Left forelimb (tissue), 1 donor: ENCODE data around the gene CNTFR.

ENCODE experiments used
- DNase-seq: peaks from one replicate; pipeline ENCODE4 v3.0.0-alpha.2; 2018; ENCODE audit warnings: low spot score

The CNTFR gene

GRCh38 chr9:34522971-34523797 lies 66.3 kb downstream of the CNTFR start, which contains the start of gene ENHO:
TSS of gene ENHO (minus strand) at chr9:34522990. CDS start at chr9:34521695, 1,295 bp downstream.
- peak; percentile 94 for DNase-seq

DNA sequence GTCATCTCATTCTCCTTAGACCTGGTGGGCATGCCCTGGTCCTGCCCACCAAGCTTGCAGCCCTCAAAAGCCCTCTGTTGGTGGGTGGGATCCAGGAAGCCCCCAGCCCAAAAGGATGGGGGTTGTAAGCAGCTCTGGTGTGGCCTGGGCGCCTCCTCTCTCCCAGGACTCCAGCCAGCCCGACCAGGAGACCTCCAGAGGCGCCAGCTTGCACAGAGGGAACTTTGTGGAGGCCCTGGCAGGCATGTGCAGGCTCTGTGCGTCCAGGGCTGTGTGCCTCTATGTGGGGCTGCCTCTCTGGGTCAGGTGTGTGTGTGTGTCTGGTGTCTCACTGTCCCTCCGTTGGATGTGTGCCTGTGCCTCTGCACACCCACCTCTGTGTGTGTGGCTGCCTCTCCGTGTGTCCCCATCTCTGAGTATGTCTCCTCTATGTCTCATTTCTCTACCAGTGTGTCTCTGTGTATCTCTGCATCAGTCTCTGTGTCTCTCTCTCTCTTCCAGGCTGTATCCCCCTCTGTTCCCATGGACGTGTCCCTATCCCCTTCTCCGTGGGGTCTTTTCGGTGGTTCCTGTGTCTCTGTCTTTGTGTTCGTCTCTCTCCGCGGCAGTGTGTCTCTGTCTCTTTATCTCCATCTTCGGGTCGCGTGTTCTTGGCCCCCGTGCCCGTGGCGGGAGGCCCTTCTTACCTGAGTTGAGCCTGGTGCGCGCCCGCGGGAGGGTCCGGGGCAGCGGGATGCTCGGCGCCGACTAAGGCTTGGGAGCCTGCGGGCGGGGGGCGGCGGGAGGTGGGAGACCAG lies 67.2 kb downstream of the CNTFR start:
- no peak for DNase-seq

DNA sequence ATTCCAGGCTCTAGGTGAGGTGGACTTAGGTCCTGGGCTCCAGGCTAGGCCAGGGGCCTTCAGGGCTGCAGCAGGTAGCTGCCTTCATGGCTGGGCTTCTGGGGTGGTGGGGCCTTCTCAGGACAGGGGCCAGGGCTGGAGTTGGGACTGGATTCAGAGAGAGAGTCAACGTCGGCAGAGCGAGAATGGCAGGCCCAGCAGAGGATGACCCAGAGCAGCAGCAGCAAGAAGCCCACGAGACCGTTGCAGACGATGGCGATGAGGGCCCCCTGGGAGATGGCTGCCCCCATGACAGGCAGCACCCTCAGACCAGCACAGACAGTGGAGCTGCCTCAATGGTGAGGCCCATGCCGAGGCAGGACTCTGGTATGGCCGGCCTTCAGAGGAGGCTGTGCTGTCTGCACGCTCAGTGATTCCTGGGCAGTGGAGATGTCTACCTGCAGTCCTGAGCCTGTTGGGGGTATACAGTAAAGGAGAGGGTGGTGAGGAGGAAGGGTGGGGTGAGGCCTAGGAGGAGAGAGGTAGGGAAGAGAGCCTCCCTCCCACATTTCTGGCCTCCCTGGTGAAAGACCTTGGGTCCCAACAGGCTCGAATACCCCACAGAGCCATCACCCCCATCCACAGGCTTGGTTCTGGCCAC lies 68.0 kb downstream of the CNTFR start:
- no peak for DNase-seq

- DNase-seq: no peak
These were observed 68.8 kb downstream of the CNTFR start for GRCh38 chr9:34520505-34521385.

GRCh38 chr9:34520096-34520495 lies 69.4 kb downstream of the CNTFR start:
- DNase-seq: no peak

GRCh38 chr9:34519321-34520020 lies 70.1 kb downstream of the CNTFR start:
- no peak for DNase-seq

DNA sequence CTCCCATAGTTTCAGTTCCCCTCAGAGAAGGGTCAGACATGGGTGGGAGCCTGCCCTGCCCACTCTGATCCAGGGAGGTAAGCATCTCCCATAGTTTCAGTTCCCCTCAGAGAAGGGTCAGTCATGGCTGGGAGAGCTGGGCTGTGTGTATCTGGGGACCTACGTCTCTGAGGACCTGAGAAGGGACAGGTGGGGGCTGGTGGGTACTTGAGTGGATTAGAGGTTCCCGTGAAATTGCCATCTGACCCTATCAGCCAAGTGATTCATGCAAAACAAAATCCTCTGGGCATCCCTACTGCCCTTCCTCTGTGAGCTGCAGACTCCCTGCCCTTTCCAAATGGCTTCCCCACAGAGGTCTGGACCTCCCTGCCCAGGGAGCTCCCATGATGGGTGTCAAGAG lies 70.6 kb downstream of the CNTFR start:
- no peak for DNase-seq

- no peak for DNase-seq
These were observed 71.4 kb downstream of the CNTFR start for GRCh38 chr9:34518110-34518616.

GRCh38 chr9:34517185-34517584 lies 72.3 kb downstream of the CNTFR start:
- no peak for DNase-seq

- DNase-seq: no peak
These were observed 73.6 kb downstream of the CNTFR start for GRCh38 chr9:34515959-34516358.

DNA sequence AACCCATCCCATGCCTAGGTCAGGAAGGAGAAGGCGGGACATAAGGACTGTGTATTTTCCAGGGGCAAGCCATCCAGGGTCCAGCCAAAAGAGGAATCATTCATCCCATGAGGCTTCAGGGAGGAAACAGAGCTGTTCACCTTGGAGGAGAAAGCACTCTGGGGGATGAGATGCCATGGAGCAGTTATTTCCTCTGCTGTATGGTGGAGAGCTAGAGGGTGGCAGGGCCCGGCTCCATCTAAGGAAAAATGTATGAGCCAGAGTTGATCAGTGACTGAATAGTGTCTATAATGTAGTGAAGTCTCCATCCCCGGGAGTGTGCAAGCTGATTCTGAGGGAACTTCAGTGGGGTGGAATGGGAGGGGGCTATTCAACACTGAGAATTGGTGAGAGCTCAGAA lies 74.7 kb downstream of the CNTFR start:
- no peak for DNase-seq

GRCh38 chr9:34514401-34514800 lies 75.1 kb downstream of the CNTFR start:
- no peak for DNase-seq

GRCh38 chr9:34513567-34514214 lies 75.8 kb downstream of the CNTFR start:
- no peak for DNase-seq

DNA sequence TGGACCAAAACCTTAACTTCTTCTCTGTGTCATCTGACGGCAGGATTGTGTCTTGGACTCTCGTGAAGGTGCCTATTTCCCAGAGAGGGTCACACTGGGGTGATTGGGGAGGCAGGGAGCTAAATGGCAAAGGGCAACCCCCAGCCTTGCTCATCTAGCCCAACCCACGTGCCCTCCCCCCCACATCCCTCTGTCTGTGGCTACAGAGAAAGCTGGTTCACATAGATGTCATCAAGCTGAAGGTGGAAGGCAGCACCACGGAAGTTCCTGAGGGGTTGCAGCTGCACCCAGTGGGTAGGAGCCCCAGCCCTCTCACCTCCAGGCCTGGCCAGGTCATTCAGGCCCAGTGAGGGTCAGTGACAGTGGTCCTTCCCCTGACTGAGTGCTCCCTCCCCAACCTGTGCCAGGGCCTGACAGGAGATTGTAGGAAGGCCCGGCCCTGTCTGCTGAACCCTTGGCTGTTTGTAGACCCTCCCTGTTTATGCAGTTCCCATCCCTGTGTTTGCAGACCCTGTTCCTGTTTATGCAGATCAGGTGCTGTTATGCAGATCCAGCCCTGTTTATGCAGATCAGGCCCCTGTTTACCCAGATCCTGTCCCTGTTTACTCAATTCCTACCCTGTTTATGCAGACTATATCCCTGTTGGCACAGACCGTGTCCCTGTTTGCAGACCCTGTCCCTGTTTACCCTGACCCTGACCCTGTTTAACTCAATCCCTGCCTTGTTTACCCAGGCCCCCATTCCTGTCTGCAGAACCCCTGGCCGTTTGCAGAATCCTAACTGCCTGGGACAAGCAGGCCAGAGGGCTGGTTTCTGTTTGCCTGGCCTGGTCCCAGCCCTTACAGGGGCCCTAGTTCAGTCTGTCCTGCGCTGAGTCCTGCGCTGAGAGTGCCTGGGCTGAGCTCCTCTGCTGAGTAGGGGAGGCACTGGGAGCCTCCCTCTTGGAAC lies 77.1 kb downstream of the CNTFR start:
- DNase-seq: no peak

GRCh38 chr9:34510497-34511468 lies 78.7 kb downstream of the CNTFR start:
- no peak for DNase-seq

GRCh38 chr9:34508951-34509350 lies 80.6 kb downstream of the CNTFR start:
- no peak for DNase-seq

GRCh38 chr9:34508463-34508862 lies 81.1 kb downstream of the CNTFR start:
- no peak for DNase-seq

DNA sequence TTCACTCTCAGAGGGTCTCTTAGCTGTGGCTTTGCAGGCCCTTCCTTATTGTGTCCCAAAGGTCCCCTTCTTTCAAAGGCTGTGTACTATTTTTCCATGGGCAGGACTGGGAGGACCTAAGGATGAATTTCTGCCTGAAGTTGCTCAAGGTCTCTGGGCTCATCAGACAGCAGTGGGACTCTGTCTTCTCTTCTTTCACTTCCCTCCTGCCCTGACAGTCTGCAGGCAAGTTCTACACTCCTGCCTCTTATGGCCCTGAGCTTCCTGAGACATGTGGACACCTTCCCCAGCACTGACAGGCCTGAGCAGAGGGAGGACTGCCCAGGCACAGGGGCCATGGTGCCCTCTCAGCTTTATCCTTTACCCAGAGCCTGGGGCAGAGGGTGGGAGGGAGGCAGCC lies 81.6 kb downstream of the CNTFR start:
- DNase-seq: no peak
